K562 (cell line): Measurements from ENCODE around the gene STUB1. TPM values are rescaled to one million over a fixed set of nuclear protein-coding genes. Genes with fewer than 3 reads are reported as not detected.

Source experiments
- CBFA2T2 ChIP-seq: fragments of 450-650 bp; conservative IDR thresholded peaks from 2 replicates; pipeline ENCODE4 v1.6.1; 2017; ENCODE audit warnings: mild to moderate bottlenecking
- DNMT1 ChIP-seq: fragments of 450-650 bp; IDR thresholded peaks from 2 replicates; pipeline ENCODE4 v1.6.1; 2016; ENCODE audit warnings: antibody characterized with exemption, mild to moderate bottlenecking
- EGR1 ChIP-seq: fragments of 450-650 bp; conservative IDR thresholded peaks from 2 replicates; pipeline ENCODE4 v1.6.1; 2017; ENCODE audit warnings: mild to moderate bottlenecking
- HDAC8 ChIP-seq: fragments of 450-650 bp; IDR thresholded peaks from 2 replicates; pipeline ENCODE4 v1.6.1; 2016; ENCODE audit warnings: mild to moderate bottlenecking, missing genetic modification characterization, moderate library complexity, missing compliant biosample characterization
- KDM5B ChIP-seq: fragments of 200-600 bp; sonication (generic); IDR thresholded peaks from 2 replicates; pipeline ENCODE4 v1.6.1; 2012; ENCODE audit warnings: low read depth, mild to moderate bottlenecking, moderate library complexity, low read length, control low read depth, inconsistent platforms; ENCODE audit not compliant: insufficient replicate concordance
- KHSRP ChIP-seq: fragments of 450-650 bp; IDR thresholded peaks from 2 replicates; pipeline ENCODE4 v1.6.1; 2017
- L3MBTL2 ChIP-seq: fragments of 450-650 bp; IDR thresholded peaks from 2 replicates; pipeline ENCODE4 v1.6.1; 2016; ENCODE audit warnings: mild to moderate bottlenecking, moderate library complexity
- PHB ChIP-seq: fragments of 250-450 bp; sonication (Bioruptor Pico); IDR thresholded peaks from 2 replicates; pipeline ENCODE4 v1.5.0; 2021
- POLR2B ChIP-seq: fragments of 450-650 bp; IDR thresholded peaks from 2 replicates; pipeline ENCODE4 v1.6.1; 2018; ENCODE audit warnings: low read depth; ENCODE audit not compliant: partially characterized antibody
- POLR2H ChIP-seq: IDR thresholded peaks from 2 replicates; pipeline ENCODE4 v1.6.1; 2016; ENCODE audit warnings: missing genetic modification characterization, low read depth, mild to moderate bottlenecking, control low read depth, missing compliant biosample characterization, moderate library complexity
- SMAD2 ChIP-seq: fragments of 150-350 bp; IDR thresholded peaks from 2 replicates; pipeline ENCODE4 v1.6.1; 2014; ENCODE audit warnings: low read depth, mild to moderate bottlenecking, low read length
- SRSF3 ChIP-seq: fragments of 200-400 bp; formaldehyde crosslinking; IDR thresholded peaks from 2 replicates; pipeline ENCODE4 v1.6.1; 2016; ENCODE audit warnings: mild to moderate bottlenecking, low read length, moderate library complexity; ENCODE audit not compliant: insufficient read depth
- TBP ChIP-seq: optimal IDR thresholded peaks from 2 replicates; pipeline ENCODE3; 2011; ENCODE audit warnings: low read depth, low read length, improper control_type of control experiment
- ZC3H11A ChIP-seq: IDR thresholded peaks from 2 replicates; pipeline ENCODE4 v1.6.1; 2012; ENCODE audit warnings: low read depth, low read length, improper control_type of control experiment
- ZFP36 ChIP-seq: fragments of 150-350 bp; IDR thresholded peaks from 2 replicates; pipeline ENCODE4 v1.6.1; 2018; ENCODE audit warnings: low read length, low read depth; ENCODE audit not compliant: partially characterized antibody
- ZNF133 ChIP-seq: fragments of 250-450 bp; sonication (Bioruptor Pico); IDR thresholded peaks from 2 replicates; pipeline ENCODE4 v1.4.0; 2020; ENCODE audit warnings: mild to moderate bottlenecking
- polyA plus RNA-seq, 8 experiments: library from polyadenylated mRNA; depleted of rRNA in 4 of 8; stranded (reverse) in 5 of 8; unstranded in 3 of 8; fragments of >200 nt; fragmentation: Nextera tagmentation in 2 of 8; fragmentation: Illumina TruSeq in 1 of 8; extraction: Ambion mirVana in 2 of 8; extraction: Trizol in 1 of 8; gene quantifications; 2 replicates each; pipeline versions ENCODE4 v1.2.1 to v1.2.3, GENCODE V29; 2011 to 2014; ENCODE audit warnings: inconsistent platforms in 1 of 8, missing spikeins in 1 of 8
- total RNA-seq, 7 experiments: library from RNA; depleted of rRNA in 6 of 7; stranded (reverse); fragments of >200 nt in 6 of 7; fragmentation: Illumina TruSeq in 2 of 7; extraction: Trizol in 2 of 7; gene quantifications; 2 replicates each; pipeline versions ENCODE4 v1.2.1 to v1.2.3, GENCODE V29; 2011 to 2021; ENCODE audit warnings: low replicate concordance in 1 of 7
- TF ChIP-seq, protein P1 (sequence below): fragments of 450-650 bp; IDR thresholded peaks from 2 replicates; pipeline ENCODE4 v1.6.1; 2016; ENCODE audit warnings: low read depth, mild to moderate bottlenecking, moderate library complexity
- TF ChIP-seq, protein P2 (sequence below): fragments of 450-650 bp; formaldehyde crosslinking; IDR thresholded peaks from 2 replicates; pipeline ENCODE4 v1.4.0; 2020; ENCODE audit warnings: mild to moderate bottlenecking, moderate library complexity
- TF ChIP-seq, protein P3 (sequence below): sonication (generic); formaldehyde crosslinking; IDR thresholded peaks from 2 replicates; pipeline ENCODE4 v1.8.1; 2023; ENCODE audit warnings: mild to moderate bottlenecking, missing genetic modification reagents
- TF ChIP-seq, protein P4 (sequence below): fragments of 450-650 bp; IDR thresholded peaks from 2 replicates; pipeline ENCODE4 v1.6.1; 2016; ENCODE audit warnings: mild to moderate bottlenecking
- TF ChIP-seq, protein P5 (sequence below): fragments of 450-650 bp; IDR thresholded peaks from 2 replicates; pipeline ENCODE4 v1.7.1; 2018; ENCODE audit warnings: mild to moderate bottlenecking, low read depth; ENCODE audit not compliant: partially characterized antibody

STUB1 gene
- total and polyA plus RNA-seq, 9 of the 15 experiments (the other 6 are each of a cell fraction or from before 2014, with no cell fraction given), result 10.6 to 251 (median 152) TPM

DNA sequence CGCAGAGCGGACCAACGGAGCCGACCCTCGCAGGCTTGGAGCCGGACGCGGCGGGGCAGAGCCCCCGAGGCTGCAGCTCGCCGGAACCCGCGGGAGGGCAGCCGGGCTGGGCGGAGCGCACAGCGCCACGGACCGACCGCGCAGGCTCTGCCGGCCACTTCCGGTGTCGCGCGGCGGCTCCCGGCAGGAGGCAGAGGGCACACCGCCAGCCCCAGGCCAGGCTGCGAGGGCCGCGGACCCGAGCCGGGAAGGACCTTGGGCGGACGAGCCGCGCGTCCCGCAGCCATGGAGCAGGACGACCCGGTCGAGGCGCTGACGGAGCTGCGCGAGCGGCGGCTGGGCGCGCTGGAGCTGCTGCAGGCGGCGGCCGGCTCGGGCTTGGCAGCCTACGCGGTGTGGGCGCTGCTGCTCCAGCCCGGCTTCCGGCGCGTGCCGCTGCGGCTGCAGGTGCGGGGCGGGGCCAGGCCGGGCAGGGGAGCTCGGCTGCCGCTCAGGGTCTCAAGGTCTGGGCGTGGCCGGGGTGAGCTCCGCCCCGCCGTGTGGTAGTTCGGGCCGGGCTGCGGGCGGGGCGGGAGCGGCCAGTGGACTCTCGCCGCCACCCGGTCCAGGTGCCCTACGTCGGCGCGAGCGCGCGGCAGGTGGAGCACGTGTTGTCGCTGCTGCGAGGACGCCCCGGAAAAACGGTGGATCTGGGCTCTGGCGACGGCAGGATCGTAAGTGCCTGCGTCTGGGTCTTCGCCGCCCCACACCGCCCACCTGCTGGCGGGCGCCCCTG lies 41.0 kb downstream of the STUB1 start, which contains the start of gene ANTKMT (continued):
- TF ChIP-seq, protein P1, sequence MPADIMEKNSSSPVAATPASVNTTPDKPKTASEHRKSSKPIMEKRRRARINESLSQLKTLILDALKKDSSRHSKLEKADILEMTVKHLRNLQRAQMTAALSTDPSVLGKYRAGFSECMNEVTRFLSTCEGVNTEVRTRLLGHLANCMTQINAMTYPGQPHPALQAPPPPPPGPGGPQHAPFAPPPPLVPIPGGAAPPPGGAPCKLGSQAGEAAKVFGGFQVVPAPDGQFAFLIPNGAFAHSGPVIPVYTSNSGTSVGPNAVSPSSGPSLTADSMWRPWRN, result no peak
- TF ChIP-seq ZNF133 (CRISPR knock-in tag) (no peak), PHB (CRISPR knock-in tag) (no peak), HDAC8 (tag) (0 out of 2 replicates have a peak, but pooled peaks have one; percentile 42), POLR2H (tag) (no peak), EGR1 (0 out of 2 replicates have a peak, but pooled peaks have one; percentile 23), ZFP36 (no peak), KHSRP (no peak), POLR2B (peak; percentile 25), SRSF3 (no peak), L3MBTL2 (peak; percentile 99), SMAD2 (no peak), TBP (peak; percentile 64), ZC3H11A (no peak), DNMT1 (no peak), KDM5B (peak; percentile 84), CBFA2T2 (no peak)
- TF ChIP-seq, protein P2, sequence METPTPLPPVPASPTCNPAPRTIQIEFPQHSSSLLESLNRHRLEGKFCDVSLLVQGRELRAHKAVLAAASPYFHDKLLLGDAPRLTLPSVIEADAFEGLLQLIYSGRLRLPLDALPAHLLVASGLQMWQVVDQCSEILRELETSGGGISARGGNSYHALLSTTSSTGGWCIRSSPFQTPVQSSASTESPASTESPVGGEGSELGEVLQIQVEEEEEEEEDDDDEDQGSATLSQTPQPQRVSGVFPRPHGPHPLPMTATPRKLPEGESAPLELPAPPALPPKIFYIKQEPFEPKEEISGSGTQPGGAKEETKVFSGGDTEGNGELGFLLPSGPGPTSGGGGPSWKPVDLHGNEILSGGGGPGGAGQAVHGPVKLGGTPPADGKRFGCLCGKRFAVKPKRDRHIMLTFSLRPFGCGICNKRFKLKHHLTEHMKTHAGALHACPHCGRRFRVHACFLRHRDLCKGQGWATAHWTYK (CRISPR knock-in tag), result peak; percentile 77
- TF ChIP-seq, protein P3, sequence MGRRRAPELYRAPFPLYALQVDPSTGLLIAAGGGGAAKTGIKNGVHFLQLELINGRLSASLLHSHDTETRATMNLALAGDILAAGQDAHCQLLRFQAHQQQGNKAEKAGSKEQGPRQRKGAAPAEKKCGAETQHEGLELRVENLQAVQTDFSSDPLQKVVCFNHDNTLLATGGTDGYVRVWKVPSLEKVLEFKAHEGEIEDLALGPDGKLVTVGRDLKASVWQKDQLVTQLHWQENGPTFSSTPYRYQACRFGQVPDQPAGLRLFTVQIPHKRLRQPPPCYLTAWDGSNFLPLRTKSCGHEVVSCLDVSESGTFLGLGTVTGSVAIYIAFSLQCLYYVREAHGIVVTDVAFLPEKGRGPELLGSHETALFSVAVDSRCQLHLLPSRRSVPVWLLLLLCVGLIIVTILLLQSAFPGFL, result no peak
- TF ChIP-seq, protein P4, sequence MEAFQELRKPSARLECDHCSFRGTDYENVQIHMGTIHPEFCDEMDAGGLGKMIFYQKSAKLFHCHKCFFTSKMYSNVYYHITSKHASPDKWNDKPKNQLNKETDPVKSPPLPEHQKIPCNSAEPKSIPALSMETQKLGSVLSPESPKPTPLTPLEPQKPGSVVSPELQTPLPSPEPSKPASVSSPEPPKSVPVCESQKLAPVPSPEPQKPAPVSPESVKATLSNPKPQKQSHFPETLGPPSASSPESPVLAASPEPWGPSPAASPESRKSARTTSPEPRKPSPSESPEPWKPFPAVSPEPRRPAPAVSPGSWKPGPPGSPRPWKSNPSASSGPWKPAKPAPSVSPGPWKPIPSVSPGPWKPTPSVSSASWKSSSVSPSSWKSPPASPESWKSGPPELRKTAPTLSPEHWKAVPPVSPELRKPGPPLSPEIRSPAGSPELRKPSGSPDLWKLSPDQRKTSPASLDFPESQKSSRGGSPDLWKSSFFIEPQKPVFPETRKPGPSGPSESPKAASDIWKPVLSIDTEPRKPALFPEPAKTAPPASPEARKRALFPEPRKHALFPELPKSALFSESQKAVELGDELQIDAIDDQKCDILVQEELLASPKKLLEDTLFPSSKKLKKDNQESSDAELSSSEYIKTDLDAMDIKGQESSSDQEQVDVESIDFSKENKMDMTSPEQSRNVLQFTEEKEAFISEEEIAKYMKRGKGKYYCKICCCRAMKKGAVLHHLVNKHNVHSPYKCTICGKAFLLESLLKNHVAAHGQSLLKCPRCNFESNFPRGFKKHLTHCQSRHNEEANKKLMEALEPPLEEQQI, result no peak
- TF ChIP-seq, protein P5, sequence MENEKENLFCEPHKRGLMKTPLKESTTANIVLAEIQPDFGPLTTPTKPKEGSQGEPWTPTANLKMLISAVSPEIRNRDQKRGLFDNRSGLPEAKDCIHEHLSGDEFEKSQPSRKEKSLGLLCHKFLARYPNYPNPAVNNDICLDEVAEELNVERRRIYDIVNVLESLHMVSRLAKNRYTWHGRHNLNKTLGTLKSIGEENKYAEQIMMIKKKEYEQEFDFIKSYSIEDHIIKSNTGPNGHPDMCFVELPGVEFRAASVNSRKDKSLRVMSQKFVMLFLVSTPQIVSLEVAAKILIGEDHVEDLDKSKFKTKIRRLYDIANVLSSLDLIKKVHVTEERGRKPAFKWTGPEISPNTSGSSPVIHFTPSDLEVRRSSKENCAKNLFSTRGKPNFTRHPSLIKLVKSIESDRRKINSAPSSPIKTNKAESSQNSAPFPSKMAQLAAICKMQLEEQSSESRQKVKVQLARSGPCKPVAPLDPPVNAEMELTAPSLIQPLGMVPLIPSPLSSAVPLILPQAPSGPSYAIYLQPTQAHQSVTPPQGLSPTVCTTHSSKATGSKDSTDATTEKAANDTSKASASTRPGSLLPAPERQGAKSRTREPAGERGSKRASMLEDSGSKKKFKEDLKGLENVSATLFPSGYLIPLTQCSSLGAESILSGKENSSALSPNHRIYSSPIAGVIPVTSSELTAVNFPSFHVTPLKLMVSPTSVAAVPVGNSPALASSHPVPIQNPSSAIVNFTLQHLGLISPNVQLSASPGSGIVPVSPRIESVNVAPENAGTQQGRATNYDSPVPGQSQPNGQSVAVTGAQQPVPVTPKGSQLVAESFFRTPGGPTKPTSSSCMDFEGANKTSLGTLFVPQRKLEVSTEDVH, result peak; percentile 6
